CD4-positive, alpha-beta T cell treated with Interferon gamma for 1 hour (primary cell): ENCODE data around the gene MED12.
A peak's percentile ranks its signal among the peaks of the same experiment; 100 is the strongest.

Experiments used
- DNase-seq: peaks from one replicate; pipeline ENCODE4 v3.0.0-alpha.2; 2020

MED12 gene

DNA sequence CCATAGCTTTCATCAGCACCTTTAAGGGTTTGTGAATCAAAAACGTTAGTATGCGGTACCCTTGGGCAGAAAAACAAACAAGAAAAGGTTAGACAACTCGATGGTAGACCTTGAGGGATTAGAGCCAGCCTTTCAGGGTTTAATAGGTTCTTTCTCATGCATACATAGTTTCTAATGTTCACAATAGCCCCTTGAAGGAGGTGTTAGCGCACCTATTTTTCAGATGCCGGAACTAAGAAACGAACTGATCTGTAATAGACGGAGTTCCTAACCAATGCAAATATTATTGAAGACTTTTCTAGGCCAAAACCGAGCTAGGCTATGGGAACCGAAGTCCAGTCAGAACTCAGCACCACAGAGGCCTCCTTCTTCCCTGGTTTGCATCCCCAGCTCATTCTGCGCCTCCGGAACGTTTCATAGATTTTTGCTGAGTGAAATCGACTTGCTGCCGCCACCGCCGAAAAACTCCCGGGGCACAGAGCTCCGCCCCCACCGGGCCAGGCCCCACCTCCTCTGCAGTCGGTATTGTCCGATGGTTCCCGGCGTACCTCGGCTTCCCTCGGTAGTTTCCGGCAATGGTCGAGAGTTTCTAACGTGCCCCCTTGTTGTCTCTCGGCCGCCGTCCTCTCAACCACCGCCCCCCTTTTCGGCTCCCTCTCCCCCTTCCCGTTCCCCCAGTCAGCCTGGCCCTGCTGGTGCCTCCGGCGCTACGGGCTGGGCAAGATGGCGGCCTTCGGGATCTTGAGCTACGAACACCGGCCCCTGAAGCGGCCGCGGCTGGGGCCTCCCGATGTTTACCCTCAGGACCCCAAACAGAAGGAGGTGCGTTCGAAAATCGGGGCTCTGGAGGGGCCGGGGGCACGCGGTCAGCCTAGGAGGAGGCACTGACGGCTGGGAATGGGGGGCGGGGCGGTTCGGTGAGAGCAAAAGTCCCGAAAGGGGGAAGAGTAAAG, at the start of gene MED12:
TSS of gene MED12 (plus strand) at position 565 of the 953 bp plus-strand sequence. CDS start at position 724, 159 bp downstream.
- DNase-seq, result peak; percentile 83

DNA sequence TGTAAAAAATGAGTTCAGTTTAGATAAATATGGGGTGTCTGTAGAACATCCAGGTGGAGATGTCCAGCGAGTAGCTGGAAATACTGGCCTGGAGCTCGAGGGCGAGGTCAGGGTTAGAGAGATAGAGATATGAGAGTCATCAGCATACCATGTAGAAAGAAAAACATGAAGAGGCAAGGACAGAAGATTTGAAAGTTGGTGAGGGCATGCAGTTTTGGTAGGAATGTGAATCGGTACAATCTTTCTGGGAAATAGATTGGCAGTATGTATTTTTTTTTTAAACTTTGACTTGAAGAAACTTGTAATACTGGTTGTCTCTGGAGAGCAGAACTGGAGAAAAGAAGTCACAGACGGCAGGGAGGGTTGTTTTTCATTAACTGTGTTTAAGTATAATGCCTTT, 47.9 kb upstream of the MED12 start:
- DNase-seq, result no peak

DNA sequence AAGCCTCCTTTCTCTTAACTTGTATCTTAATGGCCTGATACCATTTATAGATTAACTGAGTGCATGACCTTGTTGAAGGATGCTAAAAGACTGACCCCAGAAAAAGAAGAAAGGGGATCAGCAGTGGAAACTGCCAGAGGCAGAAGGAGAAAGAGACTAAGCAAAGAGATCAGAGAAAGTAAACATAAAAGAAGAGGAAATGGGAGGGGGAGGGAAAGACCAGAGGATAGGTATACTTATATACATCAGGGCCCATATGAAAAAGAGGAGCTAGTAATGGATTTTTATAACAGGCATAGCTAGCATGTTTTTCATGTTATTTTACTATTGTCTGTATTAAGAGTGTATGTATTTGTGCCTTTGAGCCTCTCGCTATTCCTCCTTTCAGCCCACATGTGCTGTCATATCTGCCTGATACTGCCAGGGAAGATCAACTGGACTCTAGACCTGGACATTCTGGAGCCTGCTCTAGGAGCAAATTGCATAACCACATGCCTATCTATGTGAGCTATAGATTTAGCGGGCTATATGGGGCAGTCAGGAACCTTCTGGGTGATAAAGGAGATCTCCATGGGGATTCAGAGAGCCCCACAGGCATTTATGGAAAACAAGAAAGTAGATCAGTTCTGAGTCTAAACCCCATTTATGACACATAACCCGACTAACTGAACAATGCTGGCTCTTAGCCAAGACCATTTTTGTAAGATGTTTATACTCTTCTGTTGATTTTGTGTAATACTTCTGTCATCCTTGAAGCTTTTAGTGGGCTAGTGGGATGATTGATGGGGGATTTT, 36.9 kb upstream of the MED12 start:
- DNase-seq, result no peak

DNA sequence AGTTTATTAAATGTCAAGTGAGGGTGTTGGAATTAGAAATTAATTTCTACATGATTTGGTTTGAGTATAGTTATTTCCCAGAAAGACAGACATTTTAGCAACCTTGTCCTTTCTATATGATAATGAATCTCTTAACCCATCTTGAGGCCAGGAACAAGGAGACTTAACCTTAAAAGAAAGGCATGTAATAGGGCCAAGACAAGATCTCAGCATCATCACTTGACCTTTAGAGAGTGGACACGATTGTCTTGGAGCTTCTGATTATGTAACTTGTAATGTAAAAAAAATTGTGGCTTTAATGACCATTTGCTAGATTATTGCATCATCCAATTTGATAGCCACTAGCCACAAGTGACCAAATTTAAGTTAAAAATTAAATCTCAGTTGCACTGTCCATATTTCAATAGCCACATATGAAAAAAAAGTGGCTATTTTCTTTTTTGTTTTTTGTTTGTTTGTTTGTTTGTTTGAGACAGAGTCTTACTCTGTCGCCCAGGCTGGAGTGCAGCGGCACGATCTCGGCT, 36.2 kb upstream of the MED12 start:
- DNase-seq, result no peak

DNA sequence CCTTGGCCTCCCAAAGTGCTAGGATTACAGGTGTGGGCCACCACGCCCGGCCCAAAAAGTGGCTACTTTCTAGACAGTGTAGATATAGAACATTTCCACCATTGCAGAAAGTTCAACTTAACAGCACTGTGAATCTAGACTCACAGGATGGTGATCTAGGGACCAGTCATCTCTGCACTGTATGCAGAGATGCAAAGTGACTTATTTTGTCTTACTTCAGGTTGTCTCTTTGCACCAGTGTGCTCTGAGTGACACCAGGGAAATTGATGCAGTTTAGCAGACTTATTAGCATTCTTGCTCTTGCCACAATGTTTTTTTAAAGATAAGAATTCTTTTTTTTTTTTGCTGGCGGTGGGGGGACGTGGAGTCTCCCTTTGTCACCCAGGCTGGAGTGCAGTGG, 35.6 kb upstream of the MED12 start:
- no peak for DNase-seq

DNA sequence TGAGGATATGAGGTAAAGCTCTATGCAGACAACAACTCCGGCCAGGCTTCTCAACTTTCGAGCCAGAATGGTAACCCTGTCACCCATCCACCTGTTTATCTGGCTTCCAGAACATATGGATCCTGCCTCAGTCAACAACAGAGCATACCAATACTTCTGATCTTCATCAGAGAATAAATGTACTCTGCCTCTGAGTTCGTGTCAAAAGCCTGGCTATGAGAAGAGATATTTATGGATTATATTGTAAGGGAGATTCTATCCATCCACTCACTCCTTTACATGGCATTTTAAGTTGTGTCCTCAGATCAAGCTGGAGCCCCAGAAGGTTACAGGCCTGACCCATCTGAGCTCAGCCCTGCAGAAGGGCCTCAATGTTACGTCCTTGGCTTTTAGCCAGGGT, 32.5 kb upstream of the MED12 start:
- no peak for DNase-seq

DNA sequence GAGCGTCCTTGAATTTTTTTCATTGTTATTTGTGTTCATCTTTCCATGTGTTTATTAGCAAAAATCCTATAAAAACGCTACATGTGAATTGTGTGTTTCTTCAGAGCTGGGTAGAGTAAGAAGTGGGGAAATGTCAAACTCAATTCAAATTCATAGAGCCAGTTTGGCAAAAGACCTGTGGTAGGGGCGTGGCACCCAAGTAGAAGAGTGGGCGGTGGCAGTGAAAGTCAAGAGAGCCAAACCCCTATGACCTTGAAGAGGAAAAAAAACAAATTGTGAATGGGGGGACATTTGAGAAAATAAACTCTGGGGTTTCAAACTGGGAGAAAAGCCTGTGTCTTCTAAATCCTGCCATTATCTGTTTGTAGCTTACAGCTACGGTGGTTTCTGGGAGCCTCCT, 27.1 kb upstream of the MED12 start:
- DNase-seq, result no peak

DNA sequence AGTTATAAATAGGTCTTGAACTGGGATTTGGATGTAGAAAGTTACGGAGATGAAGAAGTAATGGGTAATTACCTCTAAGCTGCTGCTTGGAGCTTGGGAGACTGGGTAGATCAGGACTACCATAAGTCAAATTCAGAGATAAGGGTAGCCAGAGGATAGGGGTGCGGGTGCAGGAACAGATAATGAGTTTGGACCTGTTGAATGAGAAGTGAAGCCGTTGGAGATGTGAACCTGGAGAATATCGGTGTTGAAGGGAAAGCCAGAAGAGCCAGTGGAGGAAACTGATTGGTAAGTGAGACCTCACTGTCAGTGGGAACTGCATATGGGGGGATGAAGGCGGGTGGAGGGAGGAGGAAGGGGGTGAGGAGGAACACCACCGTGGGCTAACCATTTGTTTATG, 23.4 kb upstream of the MED12 start:
- no peak for DNase-seq

DNA sequence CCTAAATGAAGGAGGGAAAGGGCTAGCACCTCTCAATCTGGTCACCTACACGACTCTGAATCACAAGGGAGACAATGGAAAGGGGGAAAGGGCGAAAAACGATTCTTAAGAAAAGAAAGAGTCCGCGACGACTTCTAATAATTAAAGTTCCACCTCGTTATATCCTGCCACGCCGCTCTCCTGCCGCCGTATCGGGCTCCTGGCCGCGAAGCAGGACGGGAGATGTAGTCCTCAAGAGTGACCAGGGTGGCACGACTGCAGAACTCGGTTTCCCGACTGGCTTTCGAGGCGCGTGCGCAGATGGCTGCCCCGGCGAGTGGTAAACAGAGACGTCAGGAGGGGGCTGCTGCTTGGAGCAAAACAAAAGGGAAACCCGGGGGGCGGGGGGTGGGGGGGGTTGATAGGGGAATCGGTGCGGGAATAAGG, 22.8 kb upstream of the MED12 start, which contains the start of gene FOXO4:
TSS of gene FOXO4 (plus strand) at position 297 of the 426 bp plus-strand sequence. CDS start 678 bp downstream, outside the sequence.
- DNase-seq, result peak; percentile 92

DNA sequence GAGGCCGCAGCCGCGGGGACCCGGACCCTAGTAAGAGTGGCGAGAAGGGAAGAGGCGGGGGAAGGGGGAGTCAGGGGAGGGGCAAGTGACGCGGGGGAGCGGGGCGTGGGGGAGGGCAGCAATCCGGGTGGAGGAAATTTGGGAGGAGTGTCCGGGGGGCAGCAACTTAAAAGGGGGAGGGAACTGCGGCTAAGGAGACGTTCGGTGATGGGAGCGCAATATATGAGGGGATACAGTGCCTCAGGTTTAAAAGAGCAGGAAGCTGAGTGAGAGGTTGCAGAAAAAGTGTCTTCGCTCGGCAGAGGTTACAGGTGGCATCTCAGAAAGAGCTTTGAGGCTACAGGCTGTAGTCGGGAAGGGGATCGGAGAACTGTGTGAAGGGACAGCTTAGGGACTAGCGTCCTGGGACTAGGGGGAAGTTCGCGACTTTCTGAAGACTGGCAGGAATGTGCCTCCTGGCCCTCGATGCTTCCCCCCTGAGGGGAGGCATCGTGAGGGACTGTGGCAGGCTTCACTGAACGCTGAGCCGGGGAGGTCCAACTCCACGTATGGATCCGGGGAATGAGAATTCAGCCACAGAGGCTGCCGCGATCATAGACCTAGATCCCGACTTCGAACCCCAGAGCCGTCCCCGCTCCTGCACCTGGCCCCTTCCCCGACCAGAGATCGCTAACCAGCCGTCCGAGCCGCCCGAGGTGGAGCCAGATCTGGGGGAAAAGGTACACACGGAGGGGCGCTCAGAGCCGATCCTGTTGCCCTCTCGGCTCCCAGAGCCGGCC, 22.2 kb upstream of the MED12 start:
- no peak for DNase-seq

DNA sequence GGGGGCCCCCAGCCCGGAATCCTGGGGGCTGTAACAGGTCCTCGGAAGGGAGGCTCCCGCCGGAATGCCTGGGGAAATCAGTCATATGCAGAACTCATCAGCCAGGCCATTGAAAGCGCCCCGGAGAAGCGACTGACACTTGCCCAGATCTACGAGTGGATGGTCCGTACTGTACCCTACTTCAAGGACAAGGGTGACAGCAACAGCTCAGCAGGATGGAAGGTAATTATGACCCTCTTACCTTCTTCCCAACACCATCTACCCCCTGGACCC, 21.7 kb upstream of the MED12 start:
- DNase-seq, result no peak

DNA sequence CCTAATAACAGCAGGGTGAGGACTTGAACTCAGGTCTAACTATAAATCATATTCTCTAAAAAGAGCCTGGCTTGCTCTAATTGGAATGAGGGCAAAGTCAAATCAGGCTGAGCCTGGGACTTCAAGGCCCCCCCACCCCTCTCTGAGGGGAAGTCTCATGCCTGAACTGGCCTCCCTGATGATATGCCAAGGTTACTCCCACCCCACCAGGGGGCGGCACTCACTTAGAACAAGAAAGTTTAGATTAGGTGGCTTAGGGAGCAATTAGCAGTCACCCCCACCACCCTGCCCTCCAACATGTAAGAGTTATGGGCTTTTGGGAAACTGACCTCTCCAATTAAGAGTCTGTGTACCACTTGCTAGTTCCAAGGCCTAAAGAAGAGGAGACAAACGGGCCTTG, 20.1 kb upstream of the MED12 start:
- peak; percentile 81 for DNase-seq

DNA sequence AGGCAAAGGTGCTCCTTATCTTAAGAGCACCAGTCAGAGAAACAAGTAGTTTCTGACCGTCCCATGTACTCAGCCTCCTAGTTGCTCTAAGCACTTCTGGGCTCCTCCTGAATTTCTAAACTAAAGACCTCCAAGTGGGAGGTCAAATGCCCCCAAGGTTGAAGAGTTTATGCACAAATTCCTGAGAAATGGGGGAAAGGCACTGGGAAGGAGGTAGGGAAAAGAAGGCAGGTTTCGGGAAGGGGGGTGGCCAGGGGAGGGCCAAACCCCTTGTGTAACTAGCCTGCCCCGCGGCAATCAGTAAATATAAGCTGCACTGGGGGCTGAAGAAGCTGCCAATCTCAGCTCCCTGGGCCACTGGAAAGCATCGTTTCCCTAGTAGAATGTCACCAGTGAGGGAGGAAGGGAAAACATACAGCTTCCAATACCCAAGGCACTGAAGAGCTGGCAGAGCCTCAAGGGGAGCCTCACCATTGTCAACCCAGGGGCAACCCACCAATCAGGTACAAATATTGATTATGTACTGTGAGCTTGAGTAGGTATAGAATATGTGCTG, 19.4 kb upstream of the MED12 start:
- DNase-seq, result no peak

DNA sequence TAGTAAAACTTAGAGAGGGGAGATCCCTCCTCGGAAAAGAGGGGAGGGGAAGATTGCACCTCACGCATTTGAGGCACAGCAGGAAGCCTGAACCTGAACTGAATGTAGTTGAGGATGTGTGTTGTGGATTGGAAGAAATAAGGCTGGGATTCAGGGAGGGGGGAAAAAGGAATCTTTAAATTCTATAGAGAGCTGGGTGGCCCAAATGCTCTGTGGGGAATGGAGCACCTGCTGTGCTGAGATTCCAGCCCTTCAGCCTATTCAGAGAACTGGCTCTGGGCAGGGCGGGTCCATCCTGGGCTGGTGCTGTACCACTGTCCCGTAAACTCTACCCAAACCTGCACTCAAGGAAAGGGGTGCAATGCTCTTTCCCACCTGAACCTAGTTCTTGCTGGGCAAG, 18.7 kb upstream of the MED12 start:
- no peak for DNase-seq

DNA sequence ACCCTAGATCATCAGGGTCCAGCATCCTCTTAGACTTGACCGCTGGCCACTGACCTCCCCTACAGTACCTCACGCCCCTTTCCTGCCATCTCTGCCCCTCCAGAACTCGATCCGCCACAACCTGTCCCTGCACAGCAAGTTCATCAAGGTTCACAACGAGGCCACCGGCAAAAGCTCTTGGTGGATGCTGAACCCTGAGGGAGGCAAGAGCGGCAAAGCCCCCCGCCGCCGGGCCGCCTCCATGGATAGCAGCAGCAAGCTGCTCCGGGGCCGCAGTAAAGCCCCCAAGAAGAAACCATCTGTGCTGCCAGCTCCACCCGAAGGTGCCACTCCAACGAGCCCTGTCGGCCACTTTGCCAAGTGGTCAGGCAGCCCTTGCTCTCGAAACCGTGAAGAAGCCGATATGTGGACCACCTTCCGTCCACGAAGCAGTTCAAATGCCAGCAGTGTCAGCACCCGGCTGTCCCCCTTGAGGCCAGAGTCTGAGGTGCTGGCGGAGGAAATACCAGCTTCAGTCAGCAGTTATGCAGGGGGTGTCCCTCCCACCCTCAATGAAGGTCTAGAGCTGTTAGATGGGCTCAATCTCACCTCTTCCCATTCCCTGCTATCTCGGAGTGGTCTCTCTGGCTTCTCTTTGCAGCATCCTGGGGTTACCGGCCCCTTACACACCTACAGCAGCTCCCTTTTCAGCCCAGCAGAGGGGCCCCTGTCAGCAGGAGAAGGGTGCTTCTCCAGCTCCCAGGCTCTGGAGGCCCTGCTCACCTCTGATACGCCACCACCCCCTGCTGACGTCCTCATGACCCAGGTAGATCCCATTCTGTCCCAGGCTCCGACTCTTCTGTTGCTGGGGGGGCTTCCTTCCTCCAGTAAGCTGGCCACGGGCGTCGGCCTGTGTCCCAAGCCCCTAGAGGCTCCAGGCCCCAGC, 17.6 kb upstream of the MED12 start:
- DNase-seq, result peak; percentile 13

DNA sequence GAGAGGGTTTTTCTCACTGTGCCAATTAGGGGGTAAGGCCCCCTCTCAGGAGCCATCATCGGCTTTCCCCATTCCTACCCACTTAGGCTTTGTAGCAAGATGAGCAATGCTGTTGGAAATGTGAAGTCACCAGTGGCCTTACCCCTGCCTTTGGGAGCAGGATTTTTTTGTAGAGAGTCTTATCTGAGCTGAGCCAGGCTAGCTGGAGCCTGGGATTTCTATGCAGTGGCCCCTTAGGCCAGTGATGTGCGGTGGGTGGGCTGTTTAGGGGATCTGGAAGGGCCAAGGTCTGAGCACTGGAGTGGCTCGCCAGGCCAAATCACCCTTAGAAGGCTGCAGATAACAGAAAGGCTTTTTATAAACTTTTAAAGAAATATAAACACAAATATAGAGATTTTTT, 16.1 kb upstream of the MED12 start:
- DNase-seq, result no peak

DNA sequence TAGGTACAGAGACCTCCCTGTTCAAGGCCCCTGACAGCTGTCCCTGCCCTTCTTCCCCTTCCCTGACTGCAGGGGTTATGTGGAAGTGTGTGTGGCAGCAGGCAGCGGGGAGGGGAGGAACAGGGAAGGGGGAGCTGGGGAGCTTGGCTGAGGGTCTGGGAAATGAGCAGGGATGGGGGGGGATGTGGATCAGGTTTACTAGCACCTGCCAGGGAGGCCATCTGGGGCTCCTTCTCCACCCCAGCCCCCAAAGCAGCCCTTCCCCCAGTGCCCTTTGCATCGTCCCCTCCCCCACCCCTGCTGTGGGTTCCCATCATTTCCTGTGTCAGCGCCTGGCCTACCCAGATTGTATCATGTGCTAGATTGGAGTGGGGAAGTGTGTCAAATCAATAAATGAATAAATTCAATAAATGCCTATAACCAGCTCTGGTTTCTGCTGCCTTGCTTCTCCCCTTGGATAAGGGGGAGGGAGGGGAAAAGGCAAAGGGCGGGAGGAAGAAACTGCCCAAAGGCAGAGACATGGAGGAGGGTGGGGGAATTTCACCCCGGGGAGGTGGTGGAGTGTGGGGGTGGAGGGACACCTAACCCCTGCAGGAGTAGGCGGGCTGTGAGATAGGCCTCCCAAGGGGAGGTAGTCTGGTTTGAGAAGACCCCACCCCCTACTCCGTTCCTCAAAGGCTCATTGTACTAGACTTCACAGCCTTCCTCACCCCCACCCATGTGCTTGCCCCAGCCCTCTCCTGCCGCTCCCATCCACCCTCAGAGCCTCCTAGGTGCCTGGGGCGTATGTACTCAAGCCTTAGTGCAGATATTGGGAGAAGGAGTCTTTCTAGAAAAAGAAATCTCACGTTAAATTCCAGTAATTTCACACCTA, 15.0 kb upstream of the MED12 start:
- DNase-seq, result peak; percentile 61

DNA sequence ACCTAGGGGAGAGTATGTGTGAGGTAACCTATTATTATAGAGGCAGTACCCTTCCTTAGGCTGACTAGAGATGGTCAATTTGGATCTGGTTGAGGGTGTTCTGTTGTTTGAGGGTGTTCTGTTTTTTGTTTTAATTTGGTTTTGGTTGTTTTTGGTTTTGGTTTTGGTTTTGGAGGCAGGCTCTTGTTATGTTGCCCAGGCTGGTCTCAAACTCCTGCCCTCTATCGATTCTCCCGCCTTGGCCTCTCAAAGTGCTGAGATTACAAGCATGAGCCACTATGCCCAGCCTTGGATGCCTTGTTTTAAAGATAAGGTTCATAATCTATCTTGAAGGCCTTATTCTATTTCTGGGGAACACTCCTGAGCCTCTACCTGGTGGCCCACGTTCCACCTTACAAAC, 12.8 kb upstream of the MED12 start:
- DNase-seq, result no peak

DNA sequence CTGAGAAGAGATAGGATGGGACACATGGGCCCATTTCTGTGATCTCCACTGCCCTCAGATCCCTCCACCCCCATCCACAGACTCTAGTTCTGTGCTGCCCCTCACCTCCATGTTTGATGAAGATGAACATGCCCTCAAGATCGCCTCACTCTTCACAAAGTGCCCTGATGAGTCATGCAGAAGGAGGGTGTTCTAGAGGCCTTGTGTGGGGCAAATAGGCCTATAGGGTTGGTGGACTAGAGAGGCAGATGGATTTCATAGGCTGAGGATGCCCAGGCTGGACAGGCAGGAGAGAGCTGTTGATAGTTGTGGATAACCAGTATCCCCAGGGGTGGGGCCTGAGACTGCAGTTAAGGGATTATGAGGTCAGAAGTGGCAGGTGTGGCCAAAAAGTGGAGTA, 12.0 kb upstream of the MED12 start, which contains the start of gene CXorf65:
TSS of gene CXorf65 (minus strand) at position 314 of the 400 bp plus-strand sequence. CDS start at position 130, 184 bp downstream.
- DNase-seq, result peak; percentile 25

DNA sequence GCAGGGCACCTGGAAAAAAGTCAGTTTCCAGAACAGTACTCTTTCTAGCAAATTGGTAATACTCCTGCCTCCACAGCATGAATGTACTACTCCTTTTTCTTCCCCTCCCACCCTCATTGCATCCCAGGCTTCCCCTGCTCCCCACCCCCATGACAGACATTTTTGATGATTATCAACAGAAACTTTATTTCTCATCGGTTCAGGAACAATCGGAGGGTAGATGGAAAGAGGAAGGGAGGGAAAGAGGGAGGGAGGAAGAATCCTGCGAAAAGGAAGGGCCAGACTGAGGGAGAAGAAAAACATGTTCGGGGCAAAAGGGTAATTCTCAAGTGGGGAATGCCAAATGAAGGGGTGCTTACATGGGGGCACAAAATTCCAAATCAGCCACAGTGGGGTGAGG, 11.2 kb upstream of the MED12 start:
- no peak for DNase-seq
